ENCODE results near the gene LMO7. TPM values are rescaled to one million over a fixed set of nuclear protein-coding genes. Genes with fewer than 3 reads are reported as not detected.

The LMO7 gene
- total RNA-seq, 1 experiment from 2014 or later: 20.4 TPM

- Histone ChIP-seq H3K23ac (ENCODE audit: insufficient read length, low read depth, low read length) (no peak overlapping the region), H2BK15ac (ENCODE audit: low read depth, low read length) (no peak overlapping the region), H4K5ac (ENCODE audit: insufficient read length, low read depth, low read length) (no peak overlapping the region), H3K14ac (ENCODE audit: insufficient read depth, low read length) (no peak overlapping the region), H3K4ac (ENCODE audit: low read depth, low read length) (no peak overlapping the region), H2BK20ac (ENCODE audit: low read depth, low read length, poor library complexity, severe bottlenecking) (no peak overlapping the region), H3K27ac (ENCODE audit: insufficient read length, low read depth, low read length) (no peak overlapping the region), H4K20me1 (ENCODE audit: control insufficient read depth, insufficient read depth, insufficient read length) (no peaks in the 10 kb centered on the region), H3K56ac (ENCODE audit: insufficient read length, low read depth, low read length) (no peak overlapping the region), H3K9ac (ENCODE audit: extremely low read depth, insufficient read length, low read length) (peak overlapping the region; percentile 2), H3K18ac (ENCODE audit: insufficient read length, low read depth, low read length) (no peak overlapping the region), H2BK12ac (ENCODE audit: insufficient read length, low read depth, low read length) (no peak overlapping the region), H3K4me1 (ENCODE audit: insufficient read depth, low read length) (peaks cover 13% of the 10 kb centered on the region; the same call in 1 of the 2 replicates), H3K79me1 (ENCODE audit: insufficient read depth, low read depth, low read length, poor library complexity, severe bottlenecking) (no peaks in the 10 kb centered on the region), H2AK5ac (ENCODE audit: insufficient read length, low read length) (no peak overlapping the region), H3T11ph (ENCODE audit: low read length) (no peak overlapping the region), H2AFZ (ENCODE audit: low read length) (no peak overlapping the region), H3K23me2 (ENCODE audit: insufficient read length, low read depth, low read length, poor library complexity, severe bottlenecking) (peaks cover 12% of the 10 kb centered on the region), H3K27me3 (ENCODE audit: insufficient read depth, low read length) (no peaks in the 10 kb centered on the region; the same call in 1 of the 2 replicates), H3K79me2 (ENCODE audit: insufficient read depth, low read length) (peaks cover 2% of the 10 kb centered on the region; the same call in 1 of the 2 replicates), H4K8ac (replicated peaks; ENCODE audit: insufficient read length, low read depth, low read length) (no peak overlapping the region), H3K4me2 (ENCODE audit: insufficient read depth, insufficient read length, low read length) (peak overlapping the region; percentile 73), H2BK5ac (ENCODE audit: insufficient read length, low read length) (no peak overlapping the region), H2BK120ac (ENCODE audit: low read depth, low read length, poor library complexity, severe bottlenecking) (no peak overlapping the region), H4K91ac (ENCODE audit: insufficient read length, low read depth, low read length) (no peak overlapping the region), H3K9me3 (ENCODE audit: control insufficient read depth, low read depth, low read length) (no peaks in the 10 kb centered on the region)
- Mint-ChIP-seq H3K36me3 (ENCODE audit: insufficient read depth in 1 of 3, low read depth in 3 of 3) (peaks cover 0 to 3% (median 0%) of the 10 kb centered on the region in 3 experiments; a peak in 1 of 7 replicates), H3K27ac (no peak overlapping the region), H3K4me3 (peak overlapping the region; percentile 59 to 80), H3K4me1 (peaks cover 31 to 33% of the 10 kb centered on the region in 2 experiments), H3K9me3 (no peaks in the 10 kb centered on the region), H3K27me3 (ENCODE audit: low read depth) (peaks cover 31% of the 10 kb centered on the region)
- no CpG with 5 or more reads among the region's 17 CpGs for WGBS (ENCODE audit: extremely low coverage, insufficient read length, low lambda C conversion rate)
- no peak for TF ChIP-seq CTCF (conservative IDR thresholded peaks at IDR 0.05)
- no peak for DNase-seq
Measured at GRCh38 chr13:75637181-75637750, 1.1 kb downstream of the LMO7 start.
